ENCODE measurements around the gene SLC22A17. TPM values are rescaled to one million over a fixed set of nuclear protein-coding genes. Genes with fewer than 3 reads are reported as not detected.

SLC22A17 gene
- total RNA-seq, 3 donors from 2014 or later, result 2.3 to 35.5 (median 5.4) TPM

GRCh38 chr14:23299211-23299957 is 53.3 kb downstream of the SLC22A17 start:
- intact Hi-C loops (cut with DNase I, micrococcal nuclease), result no loop called here
- Histone ChIP-seq H3K4me3 (no peak overlapping the region), H3K9me3 (no peaks in the 10 kb centered on the region), H3K4me1 (ENCODE audit: low read depth) (peaks cover 17% of the 10 kb centered on the region), H3K36me3 (ENCODE audit: low read depth) (no peaks in the 10 kb centered on the region)
- ATAC-seq (no peak), DNase-seq (no peak)
- TF ChIP-seq CTCF (IDR thresholded peaks at IDR 0.05), result no peak

DNA sequence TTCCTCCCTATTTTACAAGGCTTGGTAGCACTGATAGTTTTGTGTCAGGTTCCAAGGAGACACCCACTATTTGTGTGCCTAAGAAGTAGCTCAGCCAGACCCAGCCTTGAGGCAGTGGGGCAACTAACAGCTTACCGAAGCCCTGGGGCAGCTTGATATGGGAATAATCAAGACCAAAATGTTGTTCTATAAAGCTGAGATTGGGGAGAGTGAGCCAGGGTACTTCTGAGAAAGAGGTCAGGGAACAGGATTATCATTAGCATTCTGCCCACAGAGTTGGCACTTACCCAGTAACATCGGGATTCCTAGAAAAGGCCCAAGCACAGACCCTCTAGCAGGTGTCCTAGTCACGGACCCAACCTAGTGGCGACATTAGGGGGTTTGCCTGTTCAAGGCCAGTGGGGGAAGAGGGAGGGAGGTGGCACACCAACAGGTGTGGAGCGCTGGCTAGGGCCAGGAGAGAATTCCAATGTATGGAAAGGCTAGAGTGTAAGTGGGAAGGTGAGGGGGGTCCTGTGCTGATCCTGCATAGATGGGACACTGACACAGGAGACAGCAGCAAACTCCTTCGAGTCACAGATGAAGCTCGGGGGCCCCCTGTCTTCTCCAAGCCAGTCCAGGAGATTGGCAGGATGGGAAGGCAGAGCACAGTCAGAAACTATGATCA is 54.9 kb downstream of the SLC22A17 start:
- Histone ChIP-seq H3K4me1 (ENCODE audit: low read depth) (peaks cover 12% of the 10 kb centered on the region), H3K4me3 (no peak overlapping the region), H3K9me3 (no peaks in the 10 kb centered on the region), H3K36me3 (ENCODE audit: low read depth) (no peaks in the 10 kb centered on the region)
- no peak for TF ChIP-seq CTCF (IDR thresholded peaks at IDR 0.05)
- no peak for DNase-seq
- intact Hi-C loops (cut with DNase I, micrococcal nuclease), result no loop called here
- no peak for ATAC-seq

DNA sequence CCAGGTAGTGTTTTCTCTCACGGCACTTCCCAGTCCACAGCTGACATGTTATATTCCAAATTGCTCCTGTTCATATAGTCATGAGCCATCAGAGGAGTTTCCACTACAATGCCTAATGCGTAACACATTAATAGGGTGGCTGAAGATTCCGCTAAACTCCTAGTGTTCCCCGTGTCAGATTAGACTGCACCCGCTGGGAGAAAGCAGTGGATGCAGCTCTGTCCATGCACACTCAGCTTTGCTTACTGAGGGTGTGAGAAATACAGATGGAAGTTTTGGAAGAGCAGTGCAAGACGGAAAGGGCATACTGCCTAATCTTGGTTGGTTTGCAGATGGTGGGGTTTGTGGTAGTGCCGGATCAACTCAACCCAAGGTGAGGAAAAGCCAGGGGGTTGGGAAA is 55.6 kb downstream of the SLC22A17 start:
- peaks cover 10% of the 10 kb centered on the region for H3K4me1 ChIP-seq (ENCODE audit: low read depth)
- no peak for TF ChIP-seq CTCF (IDR thresholded peaks at IDR 0.05)
- ATAC-seq (no peak), DNase-seq (no peak)
- intact Hi-C loops (cut with DNase I, micrococcal nuclease), result no loop called here
- no peaks in the 10 kb centered on the region for H3K36me3 ChIP-seq (ENCODE audit: low read depth)
- no peaks in the 10 kb centered on the region for H3K9me3 ChIP-seq
- no peak overlapping the region for H3K4me3 ChIP-seq

Small RNAs within 50 kb of the gene (microRNA-seq; reads per million reads assigned to microRNA genes)
- gene MIR208A, result not detected

Other genes with a start within 250 kb of the SLC22A17 start
- gene CIROP, start 247.9 kb downstream of the SLC22A17 start, total RNA-seq, result under 1 TPM in 1 of 3 donors, not detected in 2; 0.13 TPM
- gene CEBPE, start 233.6 kb downstream of the SLC22A17 start, total RNA-seq, result not detected
- 10 to 100 TPM; 16.0 to 26.4 (median 22.0) TPM for gene SLC7A8, start 169.2 kb downstream of the SLC22A17 start, total RNA-seq
- gene RNF212B, start 115.0 kb downstream of the SLC22A17 start, total RNA-seq, result not detected
- 10 to 100 TPM; 15.3 to 18.3 (median 17.3) TPM for gene HOMEZ, start 66.8 kb downstream of the SLC22A17 start, total RNA-seq
- gene PPP1R3E, start 50.0 kb downstream of the SLC22A17 start, total RNA-seq, result 10 to 100 TPM; 16.2 to 17.3 (median 17.1) TPM
- gene BCL2L2, start 46.1 kb downstream of the SLC22A17 start, total RNA-seq, result 100 to 1,000 TPM in 1 of 3 donors, 10 to 100 TPM in 2; 40.6 to 116 (median 41.4) TPM
- gene PABPN1, start 31.4 kb downstream of the SLC22A17 start, total RNA-seq, result 100 to 1,000 TPM; 157 to 185 (median 157) TPM
- 10 to 100 TPM in 1 of 3 donors, 1 to 10 TPM in 1, under 1 TPM in 1; 0.98 to 16.6 (median 3.3) TPM for gene EFS, start 12.3 kb upstream of the SLC22A17 start, total RNA-seq
- gene IL25, start 19.9 kb upstream of the SLC22A17 start, total RNA-seq, result not detected
- gene CMTM5, start 24.2 kb upstream of the SLC22A17 start, total RNA-seq, result 1 to 10 TPM in 1 of 3 donors, under 1 TPM in 2; 0.58 to 3.5 (median 0.58) TPM
- 1 to 10 TPM in 1 of 3 donors, under 1 TPM in 1, not detected in 1; 0.09 to 1.4 TPM for gene MYH6, start 55.4 kb upstream of the SLC22A17 start, total RNA-seq
- gene MYH7, start 82.8 kb upstream of the SLC22A17 start, total RNA-seq, result 1 to 10 TPM in 2 of 3 donors, under 1 TPM in 1; 0.13 to 6.2 (median 1.2) TPM
- gene NGDN, start 116.8 kb upstream of the SLC22A17 start, total RNA-seq, result 10 to 100 TPM; 29.1 to 35.3 (median 29.9) TPM
- 1 to 10 TPM in 2 of 3 donors, under 1 TPM in 1; 0.92 to 3.2 (median 1.6) TPM for gene ZFHX2, start 198.9 kb upstream of the SLC22A17 start, total RNA-seq
- gene THTPA, start 203.4 kb upstream of the SLC22A17 start, total RNA-seq, result 10 to 100 TPM; 16.8 to 17.4 (median 17.4) TPM
- gene AP1G2, start 214.9 kb upstream of the SLC22A17 start, total RNA-seq, result 100 to 1,000 TPM in 2 of 3 donors, 10 to 100 TPM in 1; 95.4 to 271 (median 122) TPM
- 1 to 10 TPM in 1 of 3 donors, under 1 TPM in 2; 0.26 to 3.7 (median 0.87) TPM for gene JPH4, start 225.9 kb upstream of the SLC22A17 start, total RNA-seq